Cardiac fibroblast (primary cell): ENCODE data around the gene SNTB2.
"Not testable (repeated sequence)": the region's sequence is repeated elsewhere in the genome, so short reads cannot be mapped to it uniquely, and the experiment has no call there.

ENCODE experiments used
- DNase-seq, 2 donors: peaks; one replicate each; pipeline versions ENCODE4 v3.0.0 to v3.0.0-alpha.2; 2010; ENCODE audit warnings: low read depth in 2 of 2
- H3K4me3 ChIP-seq, 2 donors: replicated peaks in 1 of 2; 1 replicate in 1 of 2; 2 replicates in 1 of 2; pipeline ENCODE4 v1.5.1; 2011; ENCODE audit warnings: low read depth in 2 of 2, low read length in 2 of 2, mild to moderate bottlenecking in 2 of 2, moderate library complexity in 1 of 2
- CTCF ChIP-seq: IDR thresholded peaks from one replicate; pipeline ENCODE4 v1.5.1; 2011; ENCODE audit warnings: low read depth, mild to moderate bottlenecking, low read length, inconsistent platforms

SNTB2 gene

DNA sequence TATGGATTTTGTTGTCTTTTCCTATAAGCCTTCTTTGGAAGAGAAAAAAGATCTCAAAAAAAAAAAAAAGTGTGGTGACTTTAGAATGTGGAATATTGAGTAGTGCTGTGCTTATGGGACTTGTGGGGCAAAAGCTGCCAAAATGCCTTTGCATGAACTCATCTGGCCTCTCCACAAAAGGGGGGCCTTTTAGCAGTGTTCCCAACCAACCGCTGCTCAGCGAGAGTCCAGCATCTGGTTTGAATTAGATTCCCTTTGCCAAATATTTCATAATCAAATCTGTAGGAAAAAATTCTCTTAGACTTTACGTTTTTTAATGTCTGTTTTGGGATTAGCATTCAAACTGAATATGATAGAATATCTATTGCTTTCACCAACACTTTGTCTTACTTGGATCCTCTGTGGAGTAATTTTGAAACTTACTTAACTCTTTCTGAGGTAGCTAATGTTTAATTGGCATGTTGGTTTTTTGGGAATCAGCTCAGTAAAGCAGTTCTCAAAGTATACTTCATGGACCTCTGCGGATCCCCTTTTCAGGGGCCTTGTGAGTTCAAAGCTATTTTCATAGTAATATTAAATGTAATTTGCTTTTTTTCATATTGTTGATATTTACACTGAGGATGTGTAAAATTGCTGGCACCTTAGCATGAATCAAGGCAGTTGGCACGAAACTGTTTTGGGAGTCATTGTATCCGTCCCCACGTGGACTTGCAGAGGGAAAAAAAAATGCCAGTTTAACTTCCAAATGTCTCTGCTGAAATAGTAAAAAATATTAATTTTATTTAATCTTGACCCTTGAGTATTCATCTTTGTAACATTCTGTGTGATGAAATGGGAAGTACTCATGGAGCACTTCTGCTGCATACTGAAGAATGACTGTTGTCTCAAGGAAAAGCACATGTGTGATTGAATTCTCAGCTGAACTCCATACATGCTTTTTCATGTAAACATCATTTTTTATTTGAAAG is 89.5 kb downstream of the SNTB2 start:
- no peak for TF ChIP-seq CTCF
- DNase-seq = peak; percentile 98
- H3K4me3 ChIP-seq = no peak overlapping the region

DNA sequence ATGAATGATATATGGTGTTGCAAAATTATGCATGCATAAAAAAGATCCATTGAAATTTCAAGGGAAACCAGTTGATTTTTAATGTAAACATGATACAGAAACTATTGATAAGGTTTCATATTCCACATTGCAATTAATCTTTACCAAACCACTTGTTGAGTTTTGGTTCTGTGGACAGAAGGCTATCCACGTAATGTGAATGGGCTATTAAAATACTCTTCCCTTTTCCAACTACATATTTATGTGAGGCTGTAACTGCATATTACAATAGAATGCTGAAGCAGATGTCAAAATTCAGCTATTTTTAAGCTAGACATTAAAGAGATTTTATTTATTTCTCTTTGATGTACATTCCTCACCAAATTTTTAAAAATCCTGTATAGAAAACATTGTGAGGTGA is 90.4 kb downstream of the SNTB2 start:
- H3K4me3 ChIP-seq = no peak overlapping the region
- no peak for DNase-seq
- no peak for TF ChIP-seq CTCF

GRCh38 chr16:69283851-69284250 is 96.9 kb downstream of the SNTB2 start:
- TF ChIP-seq CTCF = no peak
- no peak for DNase-seq

DNA sequence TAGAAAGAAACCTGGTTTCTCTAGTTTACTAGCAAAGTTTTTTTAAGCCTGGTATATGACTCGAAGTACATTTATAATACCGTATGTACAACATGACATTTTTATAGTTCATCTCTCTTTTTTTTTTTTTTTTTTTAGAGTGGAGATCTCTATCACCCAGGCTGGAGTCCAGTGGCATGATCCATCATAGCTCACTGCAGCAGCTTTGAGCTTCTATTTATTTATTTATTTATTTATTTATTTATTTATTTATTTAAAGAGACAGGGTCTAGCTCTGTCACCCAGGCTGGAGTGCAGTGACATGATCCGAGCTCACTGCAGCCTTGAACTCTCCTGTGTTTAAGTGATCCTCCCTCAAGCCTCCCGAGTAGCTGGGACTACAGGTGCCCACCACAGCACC is 98.3 kb downstream of the SNTB2 start:
- H3K4me3 ChIP-seq = no peak overlapping the region
- no peak for TF ChIP-seq CTCF
- no peak for DNase-seq

More at GRCh38 chr16:69283851-69284250, 96.9 kb downstream of the SNTB2 start:
- no peak overlapping the region for H3K4me3 ChIP-seq

DNA sequence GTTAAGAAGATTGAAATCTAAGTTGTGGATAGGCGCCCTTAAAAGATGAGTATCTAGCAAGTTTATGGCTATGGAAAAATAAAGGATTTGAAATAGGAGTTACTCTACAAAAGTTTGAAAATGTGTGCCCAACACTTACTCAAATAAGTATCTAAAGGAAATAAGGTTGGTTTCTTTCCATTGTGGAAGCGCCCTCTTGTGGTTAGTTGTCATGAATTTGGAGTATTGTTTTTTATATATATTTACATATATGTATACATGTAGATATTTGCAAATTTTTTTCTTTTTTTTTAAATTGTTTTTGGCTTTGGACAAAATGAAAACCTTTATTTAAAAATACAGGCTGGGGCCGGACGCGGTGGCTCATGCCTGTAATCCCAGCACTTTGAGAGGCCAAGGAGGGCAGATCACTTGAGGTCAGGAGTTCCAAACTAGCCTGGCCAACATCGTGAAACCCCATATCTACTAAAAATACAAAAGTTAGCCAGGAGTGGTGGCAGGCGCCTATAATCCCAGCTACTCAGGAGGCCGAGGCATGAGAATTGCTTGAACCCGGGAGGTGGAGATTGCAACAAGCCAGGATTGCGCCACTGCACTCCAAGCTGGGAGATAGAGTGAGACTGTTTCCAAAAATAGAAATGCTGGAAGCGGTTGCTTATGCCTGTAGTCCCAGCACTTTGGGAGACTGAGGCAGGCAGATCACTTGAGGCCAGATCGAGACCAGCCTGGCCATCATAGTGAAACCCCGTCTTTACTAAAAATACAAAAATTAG is 100.2 kb downstream of the SNTB2 start:
- peak; percentile 51 for TF ChIP-seq CTCF
- DNase-seq = peak; percentile 86 to 88
- no peak overlapping the region for H3K4me3 ChIP-seq

DNA sequence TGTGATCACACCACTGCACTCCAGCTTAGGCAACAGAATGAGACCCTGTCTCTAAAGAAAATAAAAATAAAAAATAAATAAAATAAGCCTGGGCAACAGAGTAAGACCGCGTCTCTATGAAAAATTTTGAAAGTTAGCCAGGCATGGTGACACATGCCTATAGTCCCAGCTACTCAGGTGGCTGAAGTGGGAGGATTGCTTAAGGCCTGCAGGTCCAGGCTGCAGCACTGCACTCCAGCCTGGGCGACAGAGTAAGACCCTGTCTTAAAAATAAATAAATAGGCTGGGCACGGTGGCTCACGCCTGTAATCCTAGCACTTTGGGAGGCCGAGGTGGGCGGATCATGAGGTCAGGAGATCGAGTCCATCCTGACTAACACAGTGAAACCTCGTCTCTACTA is 104.7 kb downstream of the SNTB2 start:
- not testable (repeated sequence) for H3K4me3 ChIP-seq, DNase-seq

DNA sequence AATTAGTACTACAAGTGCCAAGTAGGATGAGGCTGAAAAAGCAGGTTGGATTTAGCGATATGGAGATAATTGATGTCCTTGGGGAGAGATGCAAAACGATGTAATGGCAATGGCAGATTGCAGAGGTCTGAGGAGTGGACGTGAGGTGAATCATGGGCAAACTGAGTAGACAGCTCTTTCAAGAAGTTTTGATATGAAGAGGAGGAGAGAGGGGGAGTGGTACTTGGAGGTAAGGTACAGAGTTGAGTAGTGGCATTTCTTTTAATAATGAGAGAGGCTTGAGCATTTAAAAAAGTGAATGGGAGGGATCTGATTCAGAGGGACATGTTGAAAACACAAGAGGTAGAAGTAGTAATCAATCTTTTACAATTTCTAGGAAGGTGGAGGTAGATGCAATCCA is 106.4 kb downstream of the SNTB2 start:
- H3K4me3 ChIP-seq = no peak overlapping the region
- TF ChIP-seq CTCF = no peak
- no peak for DNase-seq
